HG02885 (cell line): ENCODE data around the gene TICAM1.

Source experiments
- ATAC-seq: cut with Tn5 transposase; IDR thresholded peaks from one replicate; pipeline ENCODE4 v1.9.1; 2021; ENCODE audit warnings: mild to moderate bottlenecking; ENCODE audit not compliant: unreplicated experiment, poor library complexity

Gene TICAM1

GRCh38 chr19:4775627-4776152, 55.8 kb downstream of the TICAM1 start:
- no peak for ATAC-seq

- no peak for ATAC-seq
These were observed 57.4 kb downstream of the TICAM1 start for GRCh38 chr19:4774136-4774535.

- ATAC-seq: no peak
These were observed 58.4 kb downstream of the TICAM1 start for GRCh38 chr19:4773047-4773640.

- no peak for ATAC-seq
These were observed 58.9 kb downstream of the TICAM1 start for GRCh38 chr19:4772566-4772965.

GRCh38 chr19:4768934-4769777, 62.4 kb downstream of the TICAM1 start:
- no peak for ATAC-seq
